ENCODE measurements around the gene ARAP1.

DNA sequence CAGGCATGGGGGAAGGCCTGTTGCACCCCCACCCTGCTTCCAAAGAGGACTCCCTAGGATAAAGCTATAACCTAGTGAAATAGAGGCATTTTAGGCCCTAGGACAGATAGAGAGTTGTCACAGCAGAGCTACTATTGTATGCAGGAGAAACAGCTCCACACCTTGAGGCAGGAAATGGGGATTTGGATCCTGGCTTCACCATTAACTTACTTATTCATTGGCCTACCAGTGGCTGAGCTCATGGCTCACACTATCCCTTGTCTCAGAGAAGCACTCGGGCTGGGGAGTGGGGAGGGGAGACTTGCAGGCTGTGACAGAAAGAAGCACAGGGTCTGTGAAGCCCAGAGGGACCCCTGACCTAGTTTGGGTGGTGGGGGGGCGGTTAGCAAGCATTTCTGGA is 77.0 kb downstream of the ARAP1 start:
- TF ChIP-seq CTCF (IDR thresholded peaks at IDR 0.05) (no peak), EZH2 (IDR thresholded peaks at IDR 0.05) (no peak), EZH2phosphoT487 (IDR thresholded peaks at IDR 0.05) (no peak)
